Keratinocyte (primary cell): Measurements from ENCODE around the gene C10orf67.

Experiments used
- CTCF ChIP-seq, 3 experiments: IDR thresholded peaks in 1 of 3; conservative IDR thresholded peaks in 1 of 3; optimal IDR thresholded peaks in 1 of 3; 2 replicates in 2 of 3; 3 replicates in 1 of 3; pipeline versions ENCODE3 to v1.5.1; 2011; ENCODE audit warnings: low read length in 3 of 3, mild to moderate bottlenecking in 3 of 3, moderate library complexity in 2 of 3, control low read depth in 1 of 3, inconsistent platforms in 1 of 3; ENCODE audit not compliant: insufficient read depth in 2 of 3; ENCODE audit errors: extremely low read depth in 1 of 3
- EZH2 ChIP-seq: IDR thresholded peaks from one replicate; pipeline ENCODE4 v1.6.1; 2012; ENCODE audit warnings: inconsistent platforms, mild to moderate bottlenecking, low read length, moderate library complexity

DNA sequence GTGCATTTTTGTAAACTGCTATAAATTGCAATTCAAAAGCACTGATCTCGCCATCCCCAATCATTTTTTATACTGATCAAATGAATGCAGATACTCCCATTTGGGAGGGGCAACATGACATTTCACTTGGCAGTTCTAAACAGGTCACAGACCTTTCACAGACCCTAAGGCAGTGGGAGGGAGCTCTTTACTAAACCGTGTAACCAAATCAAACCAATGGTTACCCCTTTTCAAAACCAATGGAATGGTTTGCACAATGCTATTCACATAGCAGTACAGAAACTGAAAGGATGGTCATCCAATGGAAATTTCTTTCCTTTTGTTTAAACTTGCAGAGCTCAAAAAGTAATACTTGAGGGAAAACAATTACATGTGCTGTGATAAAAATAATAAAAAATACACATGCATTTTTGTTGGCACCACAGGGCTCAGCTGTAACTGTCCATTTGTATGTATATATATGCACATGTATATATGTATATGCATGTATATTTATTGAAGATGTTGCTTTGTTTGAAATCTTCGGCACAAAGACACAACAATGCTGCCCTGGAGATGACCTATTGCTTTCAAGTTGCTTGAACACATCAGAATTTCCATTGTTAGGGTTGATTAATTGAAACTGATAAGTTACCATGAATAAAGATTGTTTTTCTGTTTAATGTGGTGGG is 138.5 kb downstream of the C10orf67 start:
- TF ChIP-seq CTCF (optimal IDR thresholded peaks at IDR 0.05 in 1 of 3, IDR thresholded peaks at IDR 0.05 in 1 of 3, conservative IDR thresholded peaks at IDR 0.05 in 1 of 3; ENCODE audit: extremely low read depth in 1 of 3, insufficient read depth in 2 of 3, low read length in 3 of 3) (no peak), EZH2 (no peak)
